ENCODE measurements around the gene PLSCR3. TPM values are rescaled to one million over a fixed set of nuclear protein-coding genes. Genes with fewer than 3 reads are reported as not detected.
A peak's percentile ranks its signal among the peaks of the same experiment; 100 is the strongest.

PLSCR3 gene
- total and polyA plus RNA-seq, 2 experiments from 2014 or later = 30.0 to 34.3 TPM

GRCh38 chr17:7406235-7406825, 12.0 kb upstream of the PLSCR3 start:
- H2AFZ ChIP-seq = no peak overlapping the region
- peaks cover 26% of the 10 kb centered on the region for H3K36me3 Mint-ChIP-seq (ENCODE audit: low read depth)
- H3K27ac Mint-ChIP-seq = no peak overlapping the region
- TF ChIP-seq ZNF331 (CRISPR knock-in tag; IDR thresholded peaks at IDR 0.05; ENCODE audit: low read depth) = no peak
- no peak for TF ChIP-seq ZNF462 (CRISPR knock-in tag; IDR thresholded peaks at IDR 0.05)
- TF ChIP-seq EZH2phosphoT487 (IDR thresholded peaks at IDR 0.05; ENCODE audit: unreplicated experiment) = no peak
- no peak for TF ChIP-seq POLR2AphosphoS5 (IDR thresholded peaks at IDR 0.05; ENCODE audit: low read depth)
- no peak for TF ChIP-seq STAT1 (IDR thresholded peaks at IDR 0.05; ENCODE audit: unreplicated experiment)
- TF ChIP-seq JUNB (IDR thresholded peaks at IDR 0.05; ENCODE audit: unreplicated experiment) = no peak
- no peak for TF ChIP-seq REST (IDR thresholded peaks at IDR 0.05; ENCODE audit: unreplicated experiment)
- no peak for TF ChIP-seq EZH2 (IDR thresholded peaks at IDR 0.05; ENCODE audit: low read depth, unreplicated experiment)
- no peak for TF ChIP-seq ZNF114 (CRISPR knock-in tag; IDR thresholded peaks at IDR 0.05)
- no peak for TF ChIP-seq ETS1 (IDR thresholded peaks at IDR 0.05)
- TF ChIP-seq CREB1 (CRISPR knock-in tag; IDR thresholded peaks at IDR 0.05; ENCODE audit: low read depth) = no peak
- TF ChIP-seq CTCF (conservative IDR thresholded peaks at IDR 0.05; ENCODE audit: low read depth in 2 of 2) = no peak
- no peak for TF ChIP-seq NANOG (IDR thresholded peaks at IDR 0.05; ENCODE audit: borderline replicate concordance)
- H3K4me1 Mint-ChIP-seq = peaks cover 28% of the 10 kb centered on the region
- no peaks in the 10 kb centered on the region for H3K27me3 ChIP-seq (ENCODE audit: insufficient read depth)
- DNase-seq (ENCODE audit: low spot score) (peak; percentile 56), ATAC-seq (no peak)
- H3K79me2 ChIP-seq (replicated peaks; ENCODE audit: insufficient read depth) = peaks cover 14% of the 10 kb centered on the region
- no peaks in the 10 kb centered on the region for H3K9me3 Mint-ChIP-seq
- peaks cover 24% of the 10 kb centered on the region for H3F3A ChIP-seq (replicated peaks; ENCODE audit: low read depth)
- H3K27ac ChIP-seq (ENCODE audit: low read depth) = no peak overlapping the region
- peaks cover 18% of the 10 kb centered on the region for H3K27me3 Mint-ChIP-seq (ENCODE audit: insufficient read depth, low read depth, poor library complexity)
- H3K4me3 ChIP-seq = peak overlapping the region; percentile 90
- H3K9me2 ChIP-seq (ENCODE audit: insufficient read depth) = no peaks in the 10 kb centered on the region
- peaks cover 3% of the 10 kb centered on the region; the same call in 1 of the 2 replicates for H3K36me3 ChIP-seq (ENCODE audit: insufficient read depth)
- H3K4me3 Mint-ChIP-seq = peak overlapping the region; percentile 93
- peak overlapping the region; percentile 99 for H3K4me2 ChIP-seq
- H4K20me1 ChIP-seq (replicated peaks; ENCODE audit: insufficient read depth) = peaks cover 8% of the 10 kb centered on the region
- H3K4me1 ChIP-seq (ENCODE audit: insufficient read depth) = peaks cover 28% of the 10 kb centered on the region

Data from GM23338 (cell line).